Gastrocnemius medialis (tissue), 4 donors: ENCODE results near the gene PCSK1N. TPM values are rescaled to one million over a fixed set of nuclear protein-coding genes. Genes with fewer than 3 reads are reported as not detected.
"Not testable (repeated sequence)": the region's sequence is repeated elsewhere in the genome, so short reads cannot be mapped to it uniquely, and the experiment has no call there.

ENCODE experiments used
- ATAC-seq, 2 donors: fragments of 150-250 bp; one replicate each; pipeline ENCODE4 v1.9.1; 2016
- DNase-seq, 2 donors: peaks; one replicate each; pipeline ENCODE4 v3.0.0-alpha.2; 2019
- H3K27ac ChIP-seq, 4 donors: fragments of 200-600 bp; sonication (generic); 1 replicate in 1 of 4; 2 replicates in 3 of 4; pipeline ENCODE4 v1.5.1; 2016 to 2018; ENCODE audit warnings: mild to moderate bottlenecking in 2 of 4, moderate library complexity in 1 of 4
- H3K27me3 ChIP-seq, 3 donors: fragments of 200-600 bp; sonication (generic) in 2 of 3; 1 replicate in 1 of 3; 2 replicates in 2 of 3; pipeline versions ENCODE4 v1.5.1 to v1.6.0; 2016 to 2019; ENCODE audit warnings: mild to moderate bottlenecking in 1 of 3, moderate library complexity in 1 of 3
- H3K36me3 ChIP-seq, 2 donors: fragments of 200-600 bp; sonication (generic) in 1 of 2; one replicate each; pipeline ENCODE4 v1.5.1; 2017 to 2018
- H3K4me1 ChIP-seq, 2 donors: fragments of 200-600 bp; sonication (generic) in 1 of 2; one replicate each; pipeline ENCODE4 v1.5.1; 2016 to 2017; ENCODE audit warnings: mild to moderate bottlenecking in 2 of 2
- H3K4me3 ChIP-seq, 4 donors: fragments of 200-600 bp; sonication (generic) in 3 of 4; 1 replicate in 1 of 4; 2 replicates in 3 of 4; pipeline ENCODE4 v1.5.1; 2016 to 2019; ENCODE audit warnings: mild to moderate bottlenecking in 2 of 4
- H3K9me3 ChIP-seq, 3 donors: fragments of 200-600 bp; sonication (generic) in 2 of 3; 1 replicate in 1 of 3; 2 replicates in 2 of 3; pipeline ENCODE4 v1.5.1; 2016 to 2019
- CTCF ChIP-seq, 5 experiments: fragments of 450-650 bp in 3 of 5; fragments of 200-600 bp in 2 of 5; sonication (generic) in 2 of 5; IDR thresholded peaks in 4 of 5; conservative IDR thresholded peaks in 1 of 5; 1 replicate in 4 of 5; 2 replicates in 1 of 5; pipeline ENCODE4 v1.5.1; 2016 to 2019; ENCODE audit warnings: antibody characterized with exemption in 5 of 5, mild to moderate bottlenecking in 3 of 5, moderate library complexity in 3 of 5
- POLR2A ChIP-seq, 2 donors: fragments of 450-650 bp; IDR thresholded peaks; one replicate each; pipeline ENCODE4 v1.6.1; 2017; ENCODE audit warnings: antibody characterized with exemption in 2 of 2, mild to moderate bottlenecking in 2 of 2, moderate library complexity in 2 of 2
- in situ Hi-C, 4 donors: fragments of 200-750 bp; cut with MboI; loops; one replicate each; pipeline versions ENCODE4 v1.15.0 to v1.8.0; 2017; ENCODE audit warnings: low sequenced_read_pairs in 4 of 4
- intact Hi-C: fragments of 100-400 bp; cut with DNase I; formaldehyde crosslinking; loops from one replicate; pipeline ENCODE4 v1.15.1; 2023; ENCODE audit warnings: low total_unique reads
- total RNA-seq, 4 donors: library from RNA; depleted of rRNA; stranded (reverse); fragments of >200 nt; gene quantifications; one replicate each; pipeline versions ENCODE4 v1.1.0 to v1.2.3, GENCODE V29; 2016

PCSK1N gene
- total RNA-seq: not detected

GRCh38 chrX:48835524-48836329, at the start of gene PCSK1N:
PCSK1N (minus strand) TSS chrX:48835610; CDS start chrX:48835532, 78 bp downstream.
- in situ Hi-C loops: no loop called here
- no peaks in the 10 kb centered on the region for H3K9me3 ChIP-seq
- no peaks in the 10 kb centered on the region for H3K4me1 ChIP-seq
- H3K27me3 ChIP-seq: peaks cover 0 to 40% (median 14%) of the 10 kb centered on the region in 3 donors
- TF ChIP-seq CTCF (IDR thresholded peaks at IDR 0.05 in 4 of 5, conservative IDR thresholded peaks at IDR 0.05 in 1 of 5) (no peak), POLR2A (IDR thresholded peaks at IDR 0.05) (no peak)
- H3K4me3 ChIP-seq: no peak within 1 kb of the TSS
- ATAC-seq (no peak), DNase-seq (no peak)
- H3K27ac ChIP-seq: no peak within 1 kb of the TSS
- intact Hi-C loops: no loop called here
- H3K36me3 ChIP-seq: no peaks in the 10 kb centered on the region

GRCh38 chrX:48883729-48884128, 48.3 kb upstream of the PCSK1N start:
- Histone ChIP-seq H3K4me3 (no peak overlapping the region), H3K36me3 (no peaks in the 10 kb centered on the region), H3K27ac (no peak overlapping the region), H3K4me1 (no peaks in the 10 kb centered on the region), H3K9me3 (no peaks in the 10 kb centered on the region), H3K27me3 (no peaks in the 10 kb centered on the region)
- in situ Hi-C loops (no loop called here), intact Hi-C loops (no loop called here)
- DNase-seq: no peak
- no peak for ATAC-seq
- TF ChIP-seq CTCF (IDR thresholded peaks at IDR 0.05 in 4 of 5, conservative IDR thresholded peaks at IDR 0.05 in 1 of 5): no peak
- no peak for TF ChIP-seq POLR2A (IDR thresholded peaks at IDR 0.05)

GRCh38 chrX:48876944-48877343, 41.5 kb upstream of the PCSK1N start:
- H3K36me3 ChIP-seq, H3K4me3 ChIP-seq, DNase-seq, in situ Hi-C loops, H3K4me1 ChIP-seq, ATAC-seq, intact Hi-C loops, H3K27me3 ChIP-seq, H3K9me3 ChIP-seq, H3K27ac ChIP-seq: not testable (repeated sequence)

GRCh38 chrX:48872017-48872416, 36.6 kb upstream of the PCSK1N start:
- H3K4me3 ChIP-seq, H3K9me3 ChIP-seq, DNase-seq, H3K4me1 ChIP-seq, H3K36me3 ChIP-seq, in situ Hi-C loops, intact Hi-C loops, H3K27me3 ChIP-seq, H3K27ac ChIP-seq, ATAC-seq: not testable (repeated sequence)

- in situ Hi-C loops: no loop called here
- H3K36me3 ChIP-seq: no peaks in the 10 kb centered on the region
Observed at GRCh38 chrX:48864210-48864609, 28.8 kb upstream of the PCSK1N start.

More at GRCh38 chrX:48864210-48864609, 28.8 kb upstream of the PCSK1N start:
- Histone ChIP-seq H3K27ac (no peak overlapping the region), H3K9me3 (no peaks in the 10 kb centered on the region), H3K4me1 (no peaks in the 10 kb centered on the region), H3K4me3 (no peak overlapping the region), H3K27me3 (no peaks in the 10 kb centered on the region)
- intact Hi-C loops: no loop called here
- DNase-seq (no peak), ATAC-seq (no peak)
- no peak for TF ChIP-seq POLR2A (IDR thresholded peaks at IDR 0.05)
- TF ChIP-seq CTCF (IDR thresholded peaks at IDR 0.05 in 4 of 5, conservative IDR thresholded peaks at IDR 0.05 in 1 of 5): no peak
